SK-N-SH treated with all-trans-retinoic acid at 6 μM for 48 hours (cell line): ENCODE data around the gene SMIM7.

Experiments
- ATAC-seq: fragments of 200-7000 bp; cut with Tn5 transposase; 3 replicates; pipeline ENCODE4 v1.9.1; 2020; ENCODE audit warnings: mild to moderate bottlenecking, moderate library complexity
- ARNTL ChIP-seq: fragments of 450-650 bp; formaldehyde crosslinking; IDR thresholded peaks from 2 replicates; pipeline ENCODE4 v1.5.0; 2020; ENCODE audit warnings: low read depth, mild to moderate bottlenecking, moderate library complexity, borderline replicate concordance
- BACH2 ChIP-seq: fragments of 250-450 bp; sonication (Bioruptor Pico); IDR thresholded peaks from 2 replicates; pipeline ENCODE4 v1.9.0; 2021; ENCODE audit warnings: mild to moderate bottlenecking, borderline replicate concordance
- CSDC2 ChIP-seq: fragments of 250-450 bp; sonication (Bioruptor Pico); IDR thresholded peaks from 2 replicates; pipeline ENCODE4 v1.5.0; 2020; ENCODE audit warnings: mild to moderate bottlenecking, moderate library complexity
- GLIS3 ChIP-seq: fragments of 250-450 bp; sonication (Bioruptor Pico); IDR thresholded peaks from 2 replicates; pipeline ENCODE4 v1.5.0; 2020; ENCODE audit warnings: mild to moderate bottlenecking, moderate library complexity
- ISL1 ChIP-seq: fragments of 250-450 bp; sonication (Bioruptor Pico); IDR thresholded peaks from 2 replicates; pipeline ENCODE4 v2.1.2; 2022; ENCODE audit warnings: mild to moderate bottlenecking, moderate library complexity
- OSR1 ChIP-seq: fragments of 250-450 bp; sonication (Bioruptor Pico); IDR thresholded peaks from 2 replicates; pipeline ENCODE4 v1.8.0; 2022; ENCODE audit warnings: moderate library complexity, mild to moderate bottlenecking, inconsistent platforms
- PPARA ChIP-seq: fragments of 250-450 bp; sonication (Bioruptor Pico); IDR thresholded peaks from 2 replicates; pipeline ENCODE4 v1.5.0; 2020; ENCODE audit warnings: mild to moderate bottlenecking, borderline replicate concordance
- RARB ChIP-seq: fragments of 250-450 bp; sonication (Bioruptor Pico); IDR thresholded peaks from 2 replicates; pipeline ENCODE4 v1.8.0; 2021; ENCODE audit warnings: mild to moderate bottlenecking, moderate library complexity
- SNAI2 ChIP-seq: fragments of 250-450 bp; sonication (Bioruptor Pico); IDR thresholded peaks from 2 replicates; pipeline ENCODE4 v1.5.0; 2020; ENCODE audit warnings: mild to moderate bottlenecking, moderate library complexity
- TCF4 ChIP-seq: fragments of 250-450 bp; sonication (Bioruptor Pico); IDR thresholded peaks from 2 replicates; pipeline ENCODE4 v1.8.0; 2021; ENCODE audit warnings: mild to moderate bottlenecking, moderate library complexity, borderline replicate concordance
- TOX ChIP-seq: fragments of 250-450 bp; sonication (Bioruptor Pico); IDR thresholded peaks from 2 replicates; pipeline ENCODE4 v1.8.0; 2021; ENCODE audit warnings: mild to moderate bottlenecking, moderate library complexity, borderline replicate concordance
- ZC3H10 ChIP-seq: fragments of 250-450 bp; sonication (Bioruptor Pico); IDR thresholded peaks from 2 replicates; pipeline ENCODE4 v1.5.1; 2021; ENCODE audit warnings: mild to moderate bottlenecking, moderate library complexity
- ZFP3 ChIP-seq: fragments of 250-450 bp; sonication (Bioruptor Pico); IDR thresholded peaks from 2 replicates; pipeline ENCODE4 v1.5.0; 2020; ENCODE audit warnings: mild to moderate bottlenecking, moderate library complexity
- ZFP30 ChIP-seq: fragments of 450-650 bp; formaldehyde crosslinking; IDR thresholded peaks from 2 replicates; pipeline ENCODE4 v1.5.0; 2022; ENCODE audit warnings: mild to moderate bottlenecking, moderate library complexity
- ZNF565 ChIP-seq: fragments of 450-650 bp; formaldehyde crosslinking; conservative IDR thresholded peaks from 2 replicates; pipeline ENCODE4 v1.5.0; 2020; ENCODE audit warnings: low read depth, mild to moderate bottlenecking, moderate library complexity
- ZNF70 ChIP-seq: fragments of 450-650 bp; formaldehyde crosslinking; IDR thresholded peaks from 2 replicates; pipeline ENCODE4 v1.5.0; 2020; ENCODE audit warnings: mild to moderate bottlenecking, moderate library complexity
- ZNF8 ChIP-seq: fragments of 450-650 bp; formaldehyde crosslinking; IDR thresholded peaks from 2 replicates; pipeline ENCODE4 v1.5.0; 2020; ENCODE audit warnings: mild to moderate bottlenecking, moderate library complexity
- TF ChIP-seq, protein P1 (sequence below): fragments of 250-450 bp; sonication (Bioruptor Pico); IDR thresholded peaks from 2 replicates; pipeline ENCODE4 v1.5.1; 2021; ENCODE audit warnings: mild to moderate bottlenecking, moderate library complexity
- TF ChIP-seq, protein P2 (sequence below): fragments of 250-450 bp; sonication (Bioruptor Pico); IDR thresholded peaks from 2 replicates; pipeline ENCODE4 v1.8.0; 2020; ENCODE audit warnings: mild to moderate bottlenecking, moderate library complexity, borderline replicate concordance
- TF ChIP-seq, protein P3 (sequence below): fragments of 250-450 bp; sonication (Bioruptor Pico); IDR thresholded peaks from 2 replicates; pipeline ENCODE4 v1.5.1; 2020; ENCODE audit warnings: low read depth, mild to moderate bottlenecking, moderate library complexity
- TF ChIP-seq, protein P4 (sequence below): fragments of 250-450 bp; sonication (Bioruptor Pico); IDR thresholded peaks from 2 replicates; pipeline ENCODE4 v1.5.0; 2020; ENCODE audit warnings: mild to moderate bottlenecking, moderate library complexity
- TF ChIP-seq, protein P5 (sequence below): fragments of 250-450 bp; sonication (Bioruptor Pico); IDR thresholded peaks from 2 replicates; pipeline ENCODE4 v1.8.0; 2021; ENCODE audit warnings: low read depth, mild to moderate bottlenecking, moderate library complexity, borderline replicate concordance

The SMIM7 gene

DNA sequence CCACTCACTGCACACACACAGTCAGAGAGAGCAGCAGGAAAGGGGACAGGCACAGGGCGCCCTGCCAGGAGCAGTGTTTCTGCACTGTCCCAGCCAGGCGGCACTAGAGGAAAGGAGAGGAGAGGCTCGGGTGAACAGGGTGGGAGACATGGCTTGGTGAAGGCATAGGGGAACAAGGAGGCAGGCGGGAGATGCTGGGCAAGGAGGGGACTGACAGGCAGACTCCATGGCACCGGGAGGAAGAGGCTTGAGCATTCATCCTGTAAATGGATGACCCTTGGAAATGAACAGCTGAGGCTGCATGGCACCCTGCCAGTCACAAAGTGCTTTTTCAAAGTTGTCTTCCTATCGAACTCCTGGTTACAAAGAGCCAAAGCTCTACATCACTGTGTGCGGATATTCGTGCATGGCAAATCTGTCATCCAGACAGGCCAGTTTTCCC is 54.4 kb downstream of the SMIM7 start:
- no peak for TF ChIP-seq ZFP30 (CRISPR knock-in tag)
- peak; percentile 66 for ATAC-seq

DNA sequence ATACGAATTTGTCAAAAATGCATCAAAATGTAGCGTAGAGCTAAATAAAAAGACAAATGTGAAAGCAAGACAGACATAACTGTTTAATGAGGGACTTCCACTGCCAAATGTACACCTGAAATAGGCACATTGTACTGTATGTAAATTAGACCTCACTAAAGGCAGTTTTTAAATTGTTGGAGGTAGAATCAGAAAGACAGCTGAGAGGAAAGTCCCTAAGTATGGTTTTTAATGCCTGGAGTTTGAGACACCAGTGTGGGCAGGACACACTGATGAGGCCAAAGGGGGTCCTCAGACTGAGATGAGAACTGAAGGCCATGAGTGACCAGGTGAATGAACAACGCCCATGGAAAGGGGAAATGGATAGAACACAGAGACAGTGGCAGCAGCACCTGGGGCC is 54.8 kb downstream of the SMIM7 start:
- TF ChIP-seq ZFP3 (no peak), CSDC2 (CRISPR knock-in tag) (no peak), SNAI2 (CRISPR knock-in tag) (no peak), ARNTL (no peak), OSR1 (CRISPR knock-in tag) (no peak), RARB (CRISPR knock-in tag) (no peak), ZFP30 (CRISPR knock-in tag) (no peak), ZC3H10 (CRISPR knock-in tag) (no peak), BACH2 (CRISPR knock-in tag) (no peak), ZNF565 (no peak), TOX (CRISPR knock-in tag) (no peak), PPARA (CRISPR knock-in tag) (no peak)
- TF ChIP-seq, protein P1, sequence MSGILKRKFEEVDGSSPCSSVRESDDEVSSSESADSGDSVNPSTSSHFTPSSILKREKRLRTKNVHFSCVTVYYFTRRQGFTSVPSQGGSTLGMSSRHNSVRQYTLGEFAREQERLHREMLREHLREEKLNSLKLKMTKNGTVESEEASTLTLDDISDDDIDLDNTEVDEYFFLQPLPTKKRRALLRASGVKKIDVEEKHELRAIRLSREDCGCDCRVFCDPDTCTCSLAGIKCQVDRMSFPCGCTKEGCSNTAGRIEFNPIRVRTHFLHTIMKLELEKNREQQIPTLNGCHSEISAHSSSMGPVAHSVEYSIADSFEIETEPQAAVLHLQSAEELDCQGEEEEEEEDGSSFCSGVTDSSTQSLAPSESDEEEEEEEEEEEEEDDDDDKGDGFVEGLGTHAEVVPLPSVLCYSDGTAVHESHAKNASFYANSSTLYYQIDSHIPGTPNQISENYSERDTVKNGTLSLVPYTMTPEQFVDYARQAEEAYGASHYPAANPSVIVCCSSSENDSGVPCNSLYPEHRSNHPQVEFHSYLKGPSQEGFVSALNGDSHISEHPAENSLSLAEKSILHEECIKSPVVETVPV (CRISPR knock-in tag): no peak
- TF ChIP-seq, protein P2, sequence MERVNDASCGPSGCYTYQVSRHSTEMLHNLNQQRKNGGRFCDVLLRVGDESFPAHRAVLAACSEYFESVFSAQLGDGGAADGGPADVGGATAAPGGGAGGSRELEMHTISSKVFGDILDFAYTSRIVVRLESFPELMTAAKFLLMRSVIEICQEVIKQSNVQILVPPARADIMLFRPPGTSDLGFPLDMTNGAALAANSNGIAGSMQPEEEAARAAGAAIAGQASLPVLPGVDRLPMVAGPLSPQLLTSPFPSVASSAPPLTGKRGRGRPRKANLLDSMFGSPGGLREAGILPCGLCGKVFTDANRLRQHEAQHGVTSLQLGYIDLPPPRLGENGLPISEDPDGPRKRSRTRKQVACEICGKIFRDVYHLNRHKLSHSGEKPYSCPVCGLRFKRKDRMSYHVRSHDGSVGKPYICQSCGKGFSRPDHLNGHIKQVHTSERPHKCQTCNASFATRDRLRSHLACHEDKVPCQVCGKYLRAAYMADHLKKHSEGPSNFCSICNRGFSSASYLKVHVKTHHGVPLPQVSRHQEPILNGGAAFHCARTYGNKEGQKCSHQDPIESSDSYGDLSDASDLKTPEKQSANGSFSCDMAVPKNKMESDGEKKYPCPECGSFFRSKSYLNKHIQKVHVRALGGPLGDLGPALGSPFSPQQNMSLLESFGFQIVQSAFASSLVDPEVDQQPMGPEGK: no peak
- TF ChIP-seq, protein P3, sequence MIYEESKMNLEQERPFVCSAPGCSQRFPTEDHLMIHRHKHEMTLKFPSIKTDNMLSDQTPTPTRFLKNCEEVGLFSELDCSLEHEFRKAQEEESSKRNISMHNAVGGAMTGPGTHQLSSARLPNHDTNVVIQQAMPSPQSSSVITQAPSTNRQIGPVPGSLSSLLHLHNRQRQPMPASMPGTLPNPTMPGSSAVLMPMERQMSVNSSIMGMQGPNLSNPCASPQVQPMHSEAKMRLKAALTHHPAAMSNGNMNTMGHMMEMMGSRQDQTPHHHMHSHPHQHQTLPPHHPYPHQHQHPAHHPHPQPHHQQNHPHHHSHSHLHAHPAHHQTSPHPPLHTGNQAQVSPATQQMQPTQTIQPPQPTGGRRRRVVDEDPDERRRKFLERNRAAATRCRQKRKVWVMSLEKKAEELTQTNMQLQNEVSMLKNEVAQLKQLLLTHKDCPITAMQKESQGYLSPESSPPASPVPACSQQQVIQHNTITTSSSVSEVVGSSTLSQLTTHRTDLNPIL (CRISPR knock-in tag): no peak
- TF ChIP-seq, protein P4, sequence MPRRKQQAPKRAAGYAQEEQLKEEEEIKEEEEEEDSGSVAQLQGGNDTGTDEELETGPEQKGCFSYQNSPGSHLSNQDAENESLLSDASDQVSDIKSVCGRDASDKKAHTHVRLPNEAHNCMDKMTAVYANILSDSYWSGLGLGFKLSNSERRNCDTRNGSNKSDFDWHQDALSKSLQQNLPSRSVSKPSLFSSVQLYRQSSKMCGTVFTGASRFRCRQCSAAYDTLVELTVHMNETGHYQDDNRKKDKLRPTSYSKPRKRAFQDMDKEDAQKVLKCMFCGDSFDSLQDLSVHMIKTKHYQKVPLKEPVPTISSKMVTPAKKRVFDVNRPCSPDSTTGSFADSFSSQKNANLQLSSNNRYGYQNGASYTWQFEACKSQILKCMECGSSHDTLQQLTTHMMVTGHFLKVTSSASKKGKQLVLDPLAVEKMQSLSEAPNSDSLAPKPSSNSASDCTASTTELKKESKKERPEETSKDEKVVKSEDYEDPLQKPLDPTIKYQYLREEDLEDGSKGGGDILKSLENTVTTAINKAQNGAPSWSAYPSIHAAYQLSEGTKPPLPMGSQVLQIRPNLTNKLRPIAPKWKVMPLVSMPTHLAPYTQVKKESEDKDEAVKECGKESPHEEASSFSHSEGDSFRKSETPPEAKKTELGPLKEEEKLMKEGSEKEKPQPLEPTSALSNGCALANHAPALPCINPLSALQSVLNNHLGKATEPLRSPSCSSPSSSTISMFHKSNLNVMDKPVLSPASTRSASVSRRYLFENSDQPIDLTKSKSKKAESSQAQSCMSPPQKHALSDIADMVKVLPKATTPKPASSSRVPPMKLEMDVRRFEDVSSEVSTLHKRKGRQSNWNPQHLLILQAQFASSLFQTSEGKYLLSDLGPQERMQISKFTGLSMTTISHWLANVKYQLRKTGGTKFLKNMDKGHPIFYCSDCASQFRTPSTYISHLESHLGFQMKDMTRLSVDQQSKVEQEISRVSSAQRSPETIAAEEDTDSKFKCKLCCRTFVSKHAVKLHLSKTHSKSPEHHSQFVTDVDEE (CRISPR knock-in tag): no peak
- ATAC-seq: no peak

DNA sequence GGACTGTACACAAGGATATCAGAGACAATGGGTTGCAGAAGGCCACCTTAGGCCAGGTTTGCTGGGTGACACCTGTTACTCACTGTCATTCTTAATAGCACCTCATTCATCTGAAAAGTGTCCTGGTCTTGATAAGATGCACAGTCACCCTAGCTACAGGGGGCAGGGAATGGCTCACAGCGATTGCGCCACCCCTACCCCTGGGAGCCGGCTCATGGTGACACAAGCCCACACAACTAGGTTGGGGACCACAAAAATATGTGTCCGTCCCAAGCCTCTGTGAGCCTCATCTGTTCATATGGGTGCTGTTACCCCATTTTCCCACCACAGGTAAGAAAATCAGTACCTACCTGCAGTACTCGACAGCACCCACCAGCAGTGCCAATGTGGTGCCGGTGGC is 55.3 kb downstream of the SMIM7 start:
- ATAC-seq: no peak
- TF ChIP-seq, protein P4 (CRISPR knock-in tag): no peak
- TF ChIP-seq PPARA (CRISPR knock-in tag) (no peak), ZC3H10 (CRISPR knock-in tag) (no peak), ZNF70 (CRISPR knock-in tag) (no peak), ZNF565 (no peak), GLIS3 (CRISPR knock-in tag) (no peak), ZFP3 (no peak), CSDC2 (CRISPR knock-in tag) (no peak), ISL1 (CRISPR knock-in tag) (no peak), TCF4 (CRISPR knock-in tag) (no peak), ZNF8 (CRISPR knock-in tag) (no peak), BACH2 (CRISPR knock-in tag) (no peak), OSR1 (CRISPR knock-in tag) (no peak), SNAI2 (CRISPR knock-in tag) (no peak)
- TF ChIP-seq, protein P3 (CRISPR knock-in tag): no peak
- TF ChIP-seq, protein P1 (CRISPR knock-in tag): no peak
- TF ChIP-seq, protein P5, sequence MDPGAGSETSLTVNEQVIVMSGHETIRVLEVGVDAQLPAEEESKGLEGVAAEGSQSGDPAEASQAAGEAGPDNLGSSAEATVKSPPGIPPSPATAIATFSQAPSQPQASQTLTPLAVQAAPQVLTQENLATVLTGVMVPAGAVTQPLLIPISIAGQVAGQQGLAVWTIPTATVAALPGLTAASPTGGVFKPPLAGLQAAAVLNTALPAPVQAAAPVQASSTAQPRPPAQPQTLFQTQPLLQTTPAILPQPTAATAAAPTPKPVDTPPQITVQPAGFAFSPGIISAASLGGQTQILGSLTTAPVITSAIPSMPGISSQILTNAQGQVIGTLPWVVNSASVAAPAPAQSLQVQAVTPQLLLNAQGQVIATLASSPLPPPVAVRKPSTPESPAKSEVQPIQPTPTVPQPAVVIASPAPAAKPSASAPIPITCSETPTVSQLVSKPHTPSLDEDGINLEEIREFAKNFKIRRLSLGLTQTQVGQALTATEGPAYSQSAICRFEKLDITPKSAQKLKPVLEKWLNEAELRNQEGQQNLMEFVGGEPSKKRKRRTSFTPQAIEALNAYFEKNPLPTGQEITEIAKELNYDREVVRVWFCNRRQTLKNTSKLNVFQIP (CRISPR knock-in tag): no peak
